Nephron (organoid): ENCODE results near the gene MANSC1.
A peak's percentile ranks its signal among the peaks of the same experiment; 100 is the strongest.

Source experiments
- H3K27ac Mint-ChIP-seq, 3 experiments: 2 replicates each; pipeline ENCODE4 v1.8.0; 2020; ENCODE audit warnings: mixed read lengths in 3 of 3, mild to moderate bottlenecking in 2 of 3, moderate library complexity in 1 of 3
- H3K27me3 Mint-ChIP-seq: 2 replicates; pipeline ENCODE4 v1.8.0; 2021; ENCODE audit warnings: low read depth, mild to moderate bottlenecking, moderate library complexity, mixed read lengths
- H3K36me3 Mint-ChIP-seq: 2 replicates; pipeline ENCODE4 v1.8.0; 2020; ENCODE audit warnings: low read depth, mixed read lengths
- H3K4me1 Mint-ChIP-seq: 2 replicates; pipeline ENCODE4 v1.8.0; 2020; ENCODE audit warnings: mixed read lengths
- H3K4me3 Mint-ChIP-seq, 3 experiments: 2 replicates each; pipeline ENCODE4 v1.8.0; 2020; ENCODE audit warnings: mild to moderate bottlenecking in 3 of 3, mixed read lengths in 3 of 3, moderate library complexity in 2 of 3
- H3K9me3 Mint-ChIP-seq: 2 replicates; pipeline ENCODE4 v1.8.0; 2020; ENCODE audit warnings: mixed read lengths
- TF ChIP-seq, protein P1 (sequence below), 3 experiments: fragments of 200-600 bp; sonication (generic); IDR thresholded peaks; one replicate each; pipeline ENCODE4 v1.5.0; 2021; ENCODE audit warnings: antibody characterized with exemption in 3 of 3; ENCODE audit not compliant: unreplicated experiment in 3 of 3

MANSC1 gene

DNA sequence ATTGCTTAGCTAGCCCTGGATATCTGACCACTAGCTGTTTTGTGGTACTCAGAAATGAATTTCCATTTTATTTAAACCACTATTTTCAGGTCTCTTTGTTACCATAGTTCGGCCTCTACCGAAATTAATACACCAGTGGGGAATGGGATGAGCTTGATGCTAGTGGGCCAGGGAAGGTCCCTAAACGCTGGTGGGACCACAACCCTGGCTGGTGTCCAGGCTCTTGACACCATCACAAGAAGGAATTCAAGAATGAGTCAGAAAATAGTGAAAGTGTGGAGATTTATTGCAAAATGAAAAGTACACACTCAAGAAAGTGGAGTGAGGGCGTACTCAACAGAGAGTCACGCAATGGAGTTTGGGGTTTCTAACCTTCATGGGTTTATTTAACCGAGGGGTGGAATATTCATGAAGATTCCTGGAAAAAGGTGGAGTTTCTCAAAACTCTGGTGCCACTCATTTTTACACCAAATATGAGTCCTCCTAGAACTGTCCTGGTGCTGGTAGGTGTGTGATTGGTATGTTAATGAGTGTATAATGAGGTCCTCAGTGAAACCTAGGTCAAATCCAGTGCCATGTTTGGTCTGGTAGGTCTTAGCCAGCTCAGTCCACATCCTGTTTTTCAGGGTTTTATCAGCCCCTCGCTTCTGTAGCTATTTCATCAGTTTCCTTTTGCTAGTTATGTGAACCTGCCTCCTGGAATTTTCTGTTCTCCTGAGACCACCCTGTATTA is 44.3 kb downstream of the MANSC1 start:
- Mint-ChIP-seq H3K36me3 (no peaks in the 10 kb centered on the region), H3K4me1 (no peaks in the 10 kb centered on the region), H3K4me3 (no peak overlapping the region), H3K27ac (no peak overlapping the region), H3K27me3 (no peaks in the 10 kb centered on the region), H3K9me3 (peaks cover 6% of the 10 kb centered on the region)
- TF ChIP-seq, protein P1, sequence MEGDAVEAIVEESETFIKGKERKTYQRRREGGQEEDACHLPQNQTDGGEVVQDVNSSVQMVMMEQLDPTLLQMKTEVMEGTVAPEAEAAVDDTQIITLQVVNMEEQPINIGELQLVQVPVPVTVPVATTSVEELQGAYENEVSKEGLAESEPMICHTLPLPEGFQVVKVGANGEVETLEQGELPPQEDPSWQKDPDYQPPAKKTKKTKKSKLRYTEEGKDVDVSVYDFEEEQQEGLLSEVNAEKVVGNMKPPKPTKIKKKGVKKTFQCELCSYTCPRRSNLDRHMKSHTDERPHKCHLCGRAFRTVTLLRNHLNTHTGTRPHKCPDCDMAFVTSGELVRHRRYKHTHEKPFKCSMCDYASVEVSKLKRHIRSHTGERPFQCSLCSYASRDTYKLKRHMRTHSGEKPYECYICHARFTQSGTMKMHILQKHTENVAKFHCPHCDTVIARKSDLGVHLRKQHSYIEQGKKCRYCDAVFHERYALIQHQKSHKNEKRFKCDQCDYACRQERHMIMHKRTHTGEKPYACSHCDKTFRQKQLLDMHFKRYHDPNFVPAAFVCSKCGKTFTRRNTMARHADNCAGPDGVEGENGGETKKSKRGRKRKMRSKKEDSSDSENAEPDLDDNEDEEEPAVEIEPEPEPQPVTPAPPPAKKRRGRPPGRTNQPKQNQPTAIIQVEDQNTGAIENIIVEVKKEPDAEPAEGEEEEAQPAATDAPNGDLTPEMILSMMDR (IDR thresholded peaks at IDR 0.05; ENCODE audit: unreplicated experiment in 3 of 3) = no peak

DNA sequence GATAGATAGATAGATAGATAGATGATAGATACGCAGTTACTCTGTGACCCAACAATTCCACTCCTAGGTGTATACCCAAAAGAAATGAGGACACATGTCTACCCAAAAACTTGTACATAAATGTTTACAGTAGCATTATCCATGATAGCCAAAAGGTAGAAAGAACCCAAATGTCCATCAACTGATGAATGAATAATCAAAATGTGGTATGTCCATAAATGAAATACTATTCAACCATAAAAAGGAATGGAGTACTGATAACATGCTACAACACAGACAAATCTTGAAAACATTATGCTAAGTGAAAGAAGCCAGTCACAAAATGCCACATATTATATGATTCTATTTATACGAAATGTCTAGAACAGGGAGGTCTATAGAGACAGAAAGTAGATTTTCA is 47.1 kb downstream of the MANSC1 start:
- Mint-ChIP-seq H3K27ac (no peak overlapping the region), H3K27me3 (no peaks in the 10 kb centered on the region), H3K4me1 (no peaks in the 10 kb centered on the region), H3K4me3 (no peak overlapping the region), H3K9me3 (peaks cover 6% of the 10 kb centered on the region), H3K36me3 (no peaks in the 10 kb centered on the region)
- TF ChIP-seq, protein P1 (IDR thresholded peaks at IDR 0.05; ENCODE audit: unreplicated experiment in 3 of 3) = no peak

DNA sequence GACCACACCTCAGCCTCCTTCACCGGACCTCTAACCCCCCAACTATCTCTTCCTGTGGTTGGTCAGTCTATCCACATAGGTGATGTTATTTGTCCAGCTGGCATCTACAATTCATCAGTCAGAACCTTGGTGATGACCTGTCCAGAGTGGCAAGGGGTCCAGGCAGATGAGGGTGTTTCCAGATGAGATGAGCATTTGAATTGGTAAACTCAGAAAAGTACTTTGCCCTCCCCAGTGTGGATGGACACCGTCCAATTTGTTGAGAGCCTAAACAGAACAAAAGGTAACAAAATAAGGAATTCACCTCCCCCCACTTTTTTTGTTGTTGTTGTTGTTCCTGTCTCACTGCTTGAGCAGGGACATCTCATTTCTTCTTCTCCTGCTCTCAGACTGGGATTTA is 48.9 kb downstream of the MANSC1 start:
- no peak overlapping the region for H3K4me3 Mint-ChIP-seq
- no peaks in the 10 kb centered on the region for H3K36me3 Mint-ChIP-seq
- no peak overlapping the region for H3K27ac Mint-ChIP-seq
- H3K27me3 Mint-ChIP-seq = peaks cover 5% of the 10 kb centered on the region
- H3K4me1 Mint-ChIP-seq = no peaks in the 10 kb centered on the region
- TF ChIP-seq, protein P1 (IDR thresholded peaks at IDR 0.05; ENCODE audit: unreplicated experiment in 3 of 3) = no peak
- peaks cover 6% of the 10 kb centered on the region for H3K9me3 Mint-ChIP-seq

DNA sequence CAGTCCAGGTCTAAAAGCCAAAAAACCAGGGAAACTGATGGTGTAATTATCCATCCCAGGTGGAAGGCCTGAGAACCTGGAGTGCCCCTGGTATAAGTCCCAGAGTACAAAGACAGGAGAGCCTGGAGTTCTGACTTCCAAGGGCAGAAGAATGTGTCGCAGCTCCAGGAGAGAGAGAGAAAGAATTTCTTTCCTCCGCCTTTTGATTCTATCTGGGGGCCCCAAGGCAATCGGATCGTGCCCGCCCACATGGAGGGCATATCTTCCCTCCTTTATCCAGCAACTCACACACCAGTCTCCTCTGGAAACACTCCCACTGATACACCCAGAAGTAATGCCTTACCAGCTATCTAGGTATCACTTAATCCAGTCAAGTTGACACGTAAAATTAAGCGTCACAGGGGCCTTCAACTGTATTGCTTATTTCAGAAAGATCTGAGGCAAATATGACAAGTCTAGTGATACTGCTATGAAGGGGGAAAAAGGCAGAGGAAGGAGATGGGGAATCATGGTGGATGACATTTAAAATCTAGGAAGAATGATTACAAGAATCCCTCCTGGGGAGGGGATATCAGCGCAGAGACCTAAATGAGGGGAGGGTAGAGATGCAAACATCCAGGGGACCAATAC is 52.7 kb downstream of the MANSC1 start:
- Mint-ChIP-seq H3K4me3 (no peak overlapping the region), H3K4me1 (peaks cover 27% of the 10 kb centered on the region), H3K9me3 (peaks cover 3% of the 10 kb centered on the region), H3K27ac (no peak overlapping the region), H3K27me3 (peaks cover 8% of the 10 kb centered on the region), H3K36me3 (no peaks in the 10 kb centered on the region)
- TF ChIP-seq, protein P1 (IDR thresholded peaks at IDR 0.05; ENCODE audit: unreplicated experiment in 3 of 3) = no peak

- Mint-ChIP-seq H3K36me3 (no peaks in the 10 kb centered on the region), H3K4me3 (no peak overlapping the region), H3K4me1 (peaks cover 33% of the 10 kb centered on the region), H3K27me3 (peaks cover 8% of the 10 kb centered on the region), H3K27ac (peak overlapping the region; percentile 87 to 94 (median 91)), H3K9me3 (no peaks in the 10 kb centered on the region)
- TF ChIP-seq, protein P1 (IDR thresholded peaks at IDR 0.05; ENCODE audit: unreplicated experiment in 3 of 3) = no peak
Observed at GRCh38 chr12:12294215-12295005, 55.6 kb downstream of the MANSC1 start.
